NOMO-1 treated with dmso at 0.1 percent for 144 hours (cell line): ENCODE results near the gene PTRH2.
A peak's percentile ranks its signal among the peaks of the same experiment; 100 is the strongest.

Source experiments
- DNase-seq: peaks from one replicate; lab custom pipeline; 2025; ENCODE audit not compliant: unreplicated experiment; lab: John Stamatoyannopoulos, UW

Gene PTRH2

DNA sequence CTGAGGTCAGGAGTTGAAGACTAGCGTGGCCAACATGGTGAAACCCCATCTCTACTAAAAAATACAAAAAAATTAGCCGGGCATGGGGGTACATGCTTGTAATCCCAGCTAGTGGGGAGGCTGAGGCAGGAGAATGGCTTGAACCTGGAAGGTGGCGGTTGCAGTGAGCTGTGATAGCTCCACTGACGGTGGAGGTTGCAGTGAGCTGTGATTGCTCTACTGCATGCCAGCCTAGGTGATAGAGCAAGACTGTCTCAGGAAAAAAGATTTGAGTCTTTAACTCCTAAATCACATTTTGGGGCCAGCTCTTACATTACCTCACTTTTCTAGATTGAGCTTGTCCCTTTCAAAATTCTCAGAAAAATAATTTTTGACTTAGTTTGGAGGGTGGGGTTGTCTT is 15.4 kb upstream of the PTRH2 start:
- DNase-seq: no peak

DNA sequence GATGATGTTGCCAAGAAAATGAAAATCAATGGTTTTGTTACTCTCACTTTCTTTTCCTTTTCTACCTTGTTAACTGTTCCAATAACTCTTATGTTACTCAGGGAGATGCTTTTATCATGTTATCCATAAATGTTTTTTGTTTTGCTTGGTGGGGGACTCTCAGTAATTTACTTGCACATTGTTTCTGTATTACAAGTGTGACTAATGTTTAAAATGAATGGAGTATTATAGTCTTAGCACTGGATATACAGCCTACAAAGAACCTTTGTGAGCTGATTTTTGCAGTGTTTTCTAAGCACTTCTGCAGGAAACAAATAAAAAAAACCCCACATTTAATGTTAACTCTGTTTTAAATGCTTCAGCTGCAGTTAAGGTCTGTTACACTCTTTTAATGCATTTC is 12.3 kb upstream of the PTRH2 start:
- DNase-seq: no peak

DNA sequence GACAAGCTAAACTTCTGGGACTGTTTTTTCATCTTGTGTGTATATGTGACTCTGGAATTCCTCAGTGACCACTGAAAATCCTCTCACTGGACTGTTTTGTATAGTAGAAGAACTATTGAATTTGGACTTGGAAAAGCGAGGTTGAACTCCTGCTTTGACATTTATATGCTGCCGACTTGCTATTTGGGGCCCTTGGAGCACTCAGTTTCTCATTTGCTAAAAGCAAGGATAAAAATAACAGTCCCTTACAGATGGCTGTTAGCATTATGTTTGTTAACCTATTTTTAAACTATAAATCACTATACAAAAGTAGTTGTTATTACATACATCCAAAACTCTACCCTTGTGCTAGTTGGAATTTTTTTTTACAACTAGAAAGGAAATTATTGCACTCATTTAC is 9.2 kb upstream of the PTRH2 start:
- DNase-seq: no peak

DNA sequence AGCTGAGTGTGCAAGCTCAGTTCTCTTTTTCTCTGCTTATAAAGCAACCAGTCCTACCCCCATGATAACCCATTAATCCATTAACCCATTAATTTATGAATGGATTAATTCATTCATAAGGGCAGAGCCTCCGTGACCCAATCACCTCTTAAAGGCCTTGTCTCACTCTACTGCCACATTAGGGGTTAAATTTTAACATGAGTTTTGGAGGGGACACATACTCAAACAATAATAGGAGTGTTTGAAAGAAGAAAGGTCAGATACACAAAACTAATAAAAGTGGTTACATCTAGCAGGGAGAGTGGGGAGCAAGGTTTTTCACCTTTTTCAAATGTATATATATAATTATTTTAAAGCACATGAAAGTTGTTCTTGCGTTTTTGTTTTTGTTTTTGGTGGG is 7.0 kb upstream of the PTRH2 start:
- no peak for DNase-seq

DNA sequence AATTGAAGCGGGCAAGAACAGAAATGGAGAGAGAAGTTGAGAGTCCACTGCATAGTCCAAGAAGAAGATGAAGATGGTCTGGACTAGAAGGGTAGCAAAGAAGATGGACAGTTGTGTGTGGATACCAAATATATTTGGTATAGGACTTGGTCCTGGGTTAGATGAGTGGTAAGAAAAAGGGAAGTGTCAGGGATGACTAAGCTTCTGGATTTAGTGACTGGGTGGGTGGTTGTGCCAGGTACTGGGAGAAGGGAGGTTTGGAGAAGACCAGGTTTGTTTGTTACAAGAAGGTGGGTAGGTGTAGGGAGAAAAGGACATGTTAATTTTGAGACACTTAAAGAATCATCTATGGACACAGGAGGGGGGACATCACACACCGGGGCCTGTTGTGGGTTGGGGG is 5.6 kb upstream of the PTRH2 start:
- peak; percentile 58 for DNase-seq

DNA sequence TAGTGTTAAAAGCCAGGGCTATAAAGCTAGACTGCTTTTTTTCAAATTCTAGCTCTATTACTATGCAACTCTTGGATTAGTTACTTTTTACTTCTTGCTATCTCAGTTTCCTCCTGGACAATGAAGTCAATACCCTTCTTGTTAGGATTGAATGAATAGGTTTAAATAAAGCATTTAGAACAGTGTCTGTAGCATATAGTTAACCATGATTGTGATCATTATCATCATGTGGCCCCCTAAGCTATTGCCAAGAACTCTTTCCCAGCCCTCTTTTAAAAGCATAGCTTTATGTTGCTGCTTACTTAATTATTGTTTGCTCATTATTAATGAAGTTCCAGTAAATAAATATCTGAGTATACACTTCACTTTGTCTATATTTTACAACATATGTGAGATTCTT is 4.7 kb upstream of the PTRH2 start:
- DNase-seq: no peak

DNA sequence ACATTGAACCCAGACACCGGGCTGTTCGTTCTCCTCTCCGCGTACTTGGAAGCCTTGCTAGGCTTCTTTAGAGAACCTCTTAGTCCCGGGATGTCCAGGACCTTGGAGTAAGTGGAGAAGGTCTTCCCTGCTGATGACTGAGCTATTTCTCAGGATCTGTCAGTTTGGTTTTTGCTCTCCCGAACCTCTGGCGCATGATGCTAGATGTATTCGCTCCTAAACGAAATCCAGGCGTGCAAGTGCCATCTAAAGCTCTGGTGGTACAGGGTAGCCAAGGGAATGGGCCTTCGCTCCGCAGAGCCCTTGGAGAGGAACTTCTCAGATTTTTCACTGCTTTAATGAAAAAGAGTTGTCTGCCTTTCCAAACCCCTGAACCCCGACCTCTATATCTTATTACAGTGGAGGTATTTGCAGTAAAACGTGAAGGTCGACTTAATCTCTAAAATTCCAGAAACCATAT is 771 bp upstream of the PTRH2 start:
- no peak for DNase-seq

DNA sequence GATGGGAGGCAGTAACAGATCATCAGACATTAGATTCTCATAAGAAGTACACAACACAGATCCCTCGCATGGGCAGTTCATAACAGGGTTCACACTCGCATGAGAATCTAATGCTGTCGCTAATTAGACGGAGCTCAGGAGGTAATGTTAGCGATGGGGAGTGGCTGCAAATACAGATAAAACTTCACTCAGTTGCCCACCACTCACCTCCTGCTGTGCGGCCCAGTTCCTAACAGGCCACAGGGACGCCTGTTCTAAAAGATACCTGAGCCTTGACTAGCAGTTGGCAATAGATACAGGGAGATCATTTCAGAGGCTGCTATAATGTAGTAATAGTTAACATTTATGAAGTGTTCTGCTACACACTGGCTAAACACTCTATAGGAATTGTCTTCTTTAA is 4.9 kb downstream of the PTRH2 start:
- no peak for DNase-seq

DNA sequence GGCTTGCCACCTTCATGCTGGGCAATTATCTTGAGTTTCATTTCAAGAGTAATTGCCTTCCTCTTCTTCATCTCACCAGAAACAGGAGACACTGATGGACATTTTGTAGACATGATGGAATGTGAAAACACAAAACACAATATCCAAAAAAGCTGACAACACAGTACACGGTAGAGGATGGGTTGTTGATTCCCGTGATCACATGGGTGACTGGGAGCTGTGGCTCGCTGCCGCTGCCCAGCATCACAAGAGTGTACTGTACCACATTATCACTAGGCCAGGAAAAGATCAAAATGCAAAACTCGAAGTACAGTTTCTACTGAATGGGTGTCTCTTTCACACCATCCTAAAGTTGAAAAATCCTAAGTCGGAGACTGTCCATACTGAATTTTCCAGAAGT is 7.4 kb downstream of the PTRH2 start:
- no peak for DNase-seq

DNA sequence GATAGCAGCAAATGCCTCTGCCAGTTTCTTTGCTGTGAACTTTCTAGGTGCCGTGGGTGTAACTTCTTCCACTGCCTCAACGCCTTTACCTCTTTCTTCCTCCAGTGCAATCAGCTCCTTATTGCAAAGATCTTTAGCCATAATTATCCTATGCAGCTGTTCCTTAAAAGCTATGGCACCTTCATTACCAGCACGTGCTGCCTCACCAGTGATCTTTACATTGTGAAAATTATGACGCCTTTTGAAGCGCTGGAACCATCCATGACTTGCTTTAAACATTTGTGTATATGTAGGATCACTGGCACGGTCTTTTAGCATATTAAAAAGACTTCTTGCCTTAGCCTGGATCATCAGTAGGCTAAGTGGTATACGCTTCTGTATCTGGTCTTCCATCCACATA is 8.0 kb downstream of the PTRH2 start:
- no peak for DNase-seq

DNA sequence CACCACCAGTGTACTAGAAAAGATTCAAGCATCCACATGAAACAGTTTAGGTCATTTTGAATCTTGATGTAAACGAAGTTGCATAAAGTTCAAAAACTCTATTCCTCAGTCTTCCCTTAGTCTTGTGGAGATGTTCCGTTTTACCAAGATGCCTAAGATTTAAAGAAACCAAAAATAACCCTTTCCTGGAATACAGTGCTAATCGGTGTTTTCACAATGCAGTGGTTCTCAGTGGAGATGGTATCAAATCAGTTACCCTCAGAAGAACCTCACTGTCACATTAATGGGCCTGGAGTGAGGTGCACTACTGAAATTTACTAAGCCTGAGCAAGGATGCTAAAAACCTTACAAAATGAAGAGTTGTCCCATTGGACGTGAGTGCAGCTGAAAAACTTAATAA is 9.1 kb downstream of the PTRH2 start:
- DNase-seq: no peak

DNA sequence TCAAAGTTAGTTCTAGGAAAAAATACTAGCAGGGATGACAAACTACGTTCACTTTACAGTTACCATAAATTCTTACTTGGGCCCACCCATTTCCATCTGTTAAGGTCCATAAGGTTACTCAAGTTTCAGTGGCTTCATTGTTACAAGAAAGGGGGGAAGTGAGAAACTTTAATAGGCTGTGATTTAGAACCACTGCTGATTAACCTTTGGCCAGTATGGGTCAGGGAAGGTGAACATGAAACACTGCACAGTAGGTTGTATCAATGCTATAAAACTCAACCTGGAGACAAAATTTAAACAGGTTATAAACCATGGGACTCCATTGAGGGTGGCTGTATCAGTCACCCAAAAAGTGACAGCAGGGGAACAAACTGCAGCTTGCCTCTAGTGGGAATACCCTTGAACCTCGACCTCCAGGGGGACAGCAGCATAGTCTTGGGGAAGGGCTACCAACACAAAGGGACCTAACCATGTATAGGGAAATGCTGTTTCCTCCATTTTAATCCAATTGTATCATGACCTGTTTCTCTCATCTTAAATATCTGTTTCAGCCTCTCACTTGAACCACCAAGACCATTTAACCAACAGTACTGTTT is 10.4 kb downstream of the PTRH2 start:
- DNase-seq: no peak

DNA sequence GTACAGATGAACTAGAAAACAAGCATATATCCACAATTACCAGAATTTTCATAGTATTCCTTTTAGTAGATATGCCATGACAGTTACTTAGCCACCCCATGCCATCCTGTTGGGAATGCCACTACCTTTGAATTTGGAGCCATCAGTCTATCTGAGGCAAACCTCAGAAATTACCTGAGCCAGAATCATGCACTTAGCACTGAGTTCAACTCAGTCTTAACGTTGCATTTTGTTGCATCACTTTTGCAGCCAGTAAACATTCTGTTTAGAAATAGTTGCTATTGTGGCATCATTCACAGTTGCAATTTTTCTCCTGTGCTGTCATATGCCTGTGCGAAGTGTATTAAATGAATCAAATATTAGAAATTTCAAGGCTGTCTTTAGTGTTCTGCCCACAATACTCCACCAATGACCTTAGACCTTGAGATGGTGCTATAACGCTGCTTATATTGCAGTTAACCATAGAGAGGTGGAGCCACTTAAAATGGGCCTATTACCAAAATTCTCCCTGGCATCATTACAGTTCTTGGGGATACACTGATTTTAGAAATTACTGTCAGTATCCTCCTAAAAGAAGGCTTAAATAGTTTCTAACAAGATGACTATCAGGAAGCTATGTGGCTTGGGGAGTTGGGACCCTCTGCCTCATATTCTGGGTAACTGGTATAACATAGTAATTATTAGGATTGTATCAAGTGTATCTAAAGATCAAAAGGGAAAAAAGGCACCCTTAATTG is 11.1 kb downstream of the PTRH2 start:
- DNase-seq: no peak

DNA sequence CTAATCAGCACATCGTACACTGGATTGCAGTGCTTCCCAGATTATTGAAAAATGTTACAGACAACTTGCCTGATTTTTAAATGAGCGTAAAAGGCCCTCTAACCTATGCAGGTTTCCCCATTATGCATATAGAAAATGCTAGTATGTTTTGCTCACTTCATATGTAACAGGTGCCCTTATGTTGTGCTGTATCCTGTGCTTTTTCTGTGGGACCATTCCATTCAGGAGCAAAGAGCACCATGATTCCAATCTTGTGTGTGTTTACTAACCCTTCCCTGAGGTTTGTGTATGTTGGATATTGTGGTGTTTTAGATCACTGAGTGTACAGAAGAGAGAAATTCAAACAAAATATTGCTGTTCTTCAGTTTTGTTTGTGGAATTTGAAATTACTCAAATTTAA is 12.9 kb downstream of the PTRH2 start:
- no peak for DNase-seq

DNA sequence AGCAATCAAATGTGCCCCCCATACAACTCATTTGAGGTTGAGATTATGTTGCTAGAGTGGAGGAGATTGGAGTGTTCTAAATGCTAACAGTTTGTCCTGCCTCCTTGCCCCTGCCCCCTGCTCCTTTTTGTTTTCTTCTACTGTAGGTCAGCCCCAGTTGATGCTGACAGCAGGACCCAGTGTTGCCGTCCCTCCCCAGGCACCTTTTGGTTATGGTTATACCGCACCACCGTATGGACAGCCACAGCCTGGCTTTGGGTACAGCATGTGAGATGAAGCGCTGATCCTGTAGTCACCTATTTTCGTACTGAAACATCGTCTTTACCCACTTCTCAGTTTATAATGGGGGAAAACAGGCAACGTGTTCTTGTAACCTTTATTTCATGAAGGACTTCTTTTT is 13.6 kb downstream of the PTRH2 start:
- DNase-seq: no peak

DNA sequence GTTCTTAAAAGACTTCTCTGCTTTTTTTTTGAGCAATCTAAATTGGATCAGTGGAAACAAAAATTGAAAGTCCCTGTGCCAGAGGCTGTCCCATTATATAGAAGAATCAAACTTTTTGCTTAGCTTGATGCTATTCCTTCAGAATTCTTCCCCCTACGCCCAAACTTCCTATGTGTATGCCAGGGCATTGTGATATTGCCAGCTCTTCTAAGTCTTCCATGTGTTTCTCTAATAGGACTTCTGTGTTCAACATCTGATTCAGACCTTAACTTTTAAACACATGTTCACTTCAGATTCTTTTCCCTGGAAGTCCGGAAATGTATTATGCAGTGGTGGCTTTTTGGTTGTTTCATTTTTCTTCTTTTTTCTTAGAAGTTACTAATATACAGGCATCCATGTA is 18.7 kb downstream of the PTRH2 start:
- no peak for DNase-seq

DNA sequence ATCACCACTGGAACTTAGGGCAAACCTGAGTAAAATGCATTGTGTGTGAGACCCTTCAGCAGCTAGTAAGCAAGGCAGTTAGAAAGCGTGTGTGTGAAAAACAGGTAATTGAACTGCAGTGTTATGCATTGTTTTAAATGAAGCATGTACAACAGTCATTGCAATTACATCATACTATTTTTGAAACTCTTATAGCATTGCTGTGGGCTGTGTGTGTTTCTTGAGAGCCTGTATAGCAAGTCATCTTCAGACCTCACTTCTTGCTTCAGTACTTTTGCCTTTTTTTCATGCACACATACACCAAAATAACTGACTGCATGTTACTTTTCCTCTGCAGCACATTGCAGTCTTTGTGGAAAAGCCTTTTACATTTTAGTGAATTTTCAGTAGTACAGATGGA is 19.2 kb downstream of the PTRH2 start:
- DNase-seq: no peak

DNA sequence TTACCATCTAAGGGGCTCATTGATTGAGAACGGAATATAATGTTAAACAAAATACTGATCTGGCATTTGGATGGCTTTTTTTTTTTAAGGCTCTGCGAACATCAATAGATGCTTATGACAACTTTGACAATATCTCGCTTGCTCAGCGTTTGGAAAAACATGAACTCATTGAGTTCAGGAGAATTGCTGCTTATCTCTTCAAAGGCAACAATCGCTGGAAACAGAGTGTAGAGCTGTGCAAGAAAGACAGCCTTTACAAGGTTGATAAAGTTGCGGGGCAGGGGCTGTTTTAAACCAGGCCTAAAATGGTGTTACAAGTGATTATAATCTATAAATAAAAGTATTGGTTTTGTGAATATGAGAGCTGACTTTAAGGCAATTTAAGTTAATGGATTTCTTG is 22.3 kb downstream of the PTRH2 start:
- DNase-seq: no peak

DNA sequence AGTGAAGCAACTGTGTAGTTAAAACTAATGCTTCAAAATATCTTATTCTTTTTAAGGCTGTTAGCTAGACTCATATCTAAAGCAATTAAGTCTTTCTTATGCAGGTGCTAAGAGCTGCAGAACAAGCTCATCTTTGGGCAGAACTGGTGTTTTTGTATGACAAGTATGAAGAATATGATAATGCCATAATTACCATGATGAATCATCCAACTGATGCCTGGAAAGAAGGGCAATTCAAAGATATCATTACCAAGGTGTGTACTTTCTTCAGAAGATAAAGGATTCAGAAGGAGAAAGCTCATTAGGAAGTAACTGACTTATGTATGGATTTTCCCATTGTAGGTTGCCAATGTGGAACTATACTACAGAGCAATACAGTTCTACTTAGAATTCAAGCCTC is 23.9 kb downstream of the PTRH2 start:
- no peak for DNase-seq

DNA sequence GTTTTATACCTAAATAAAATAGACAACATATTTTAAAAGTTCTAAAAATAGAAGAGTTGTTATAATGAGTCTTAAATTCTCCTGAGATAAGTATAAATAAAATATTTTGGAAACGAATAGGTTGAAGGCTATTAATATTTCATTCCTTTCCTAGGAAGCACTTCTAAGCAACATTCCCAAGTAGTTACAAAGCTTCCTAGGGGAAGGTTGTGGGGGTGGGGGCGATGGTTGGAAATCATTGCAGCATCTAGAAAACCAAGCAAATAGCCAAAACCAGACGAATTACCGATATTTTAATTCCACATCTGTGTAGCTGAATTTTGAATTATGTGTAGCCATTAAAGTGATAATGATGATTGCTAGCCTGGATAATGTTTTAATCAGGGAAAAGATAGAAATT is 26.9 kb downstream of the PTRH2 start:
- no peak for DNase-seq

DNA sequence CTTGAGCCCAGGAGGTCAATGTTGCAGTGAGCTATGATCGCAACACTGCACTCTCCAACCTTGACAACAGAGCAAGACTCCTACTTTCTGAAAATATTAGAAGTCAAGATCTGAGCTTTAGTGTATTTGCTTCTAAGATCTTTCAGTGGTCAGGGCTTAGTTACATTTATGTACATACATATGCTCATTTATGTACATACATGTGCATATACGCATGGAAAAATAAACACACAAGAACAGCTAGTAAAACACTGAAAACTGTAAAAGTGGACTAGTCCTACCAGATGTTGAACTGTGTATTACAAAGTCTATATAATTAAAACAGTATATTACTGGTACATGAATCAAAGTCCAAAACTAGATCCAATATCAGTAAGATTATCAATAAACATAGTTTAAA is 28.3 kb downstream of the PTRH2 start:
- DNase-seq: no peak

DNA sequence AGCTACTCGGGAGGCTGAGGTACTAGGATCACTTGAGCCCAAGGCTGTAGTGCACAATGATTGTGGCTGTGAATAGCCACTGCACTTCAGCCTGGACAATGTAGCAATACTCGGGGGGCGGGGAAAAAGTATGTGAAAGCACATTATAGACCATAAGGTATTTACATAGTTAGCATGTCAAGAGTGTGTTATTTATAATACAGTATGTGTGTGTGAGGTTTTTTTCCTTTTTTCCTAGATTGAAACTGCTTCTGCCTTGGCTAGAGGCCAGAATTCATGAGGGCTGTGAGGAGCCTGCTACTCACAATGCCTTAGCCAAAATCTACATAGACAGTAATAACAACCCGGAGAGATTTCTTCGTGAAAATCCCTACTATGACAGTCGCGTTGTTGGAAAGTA is 30.5 kb downstream of the PTRH2 start:
- DNase-seq: no peak

DNA sequence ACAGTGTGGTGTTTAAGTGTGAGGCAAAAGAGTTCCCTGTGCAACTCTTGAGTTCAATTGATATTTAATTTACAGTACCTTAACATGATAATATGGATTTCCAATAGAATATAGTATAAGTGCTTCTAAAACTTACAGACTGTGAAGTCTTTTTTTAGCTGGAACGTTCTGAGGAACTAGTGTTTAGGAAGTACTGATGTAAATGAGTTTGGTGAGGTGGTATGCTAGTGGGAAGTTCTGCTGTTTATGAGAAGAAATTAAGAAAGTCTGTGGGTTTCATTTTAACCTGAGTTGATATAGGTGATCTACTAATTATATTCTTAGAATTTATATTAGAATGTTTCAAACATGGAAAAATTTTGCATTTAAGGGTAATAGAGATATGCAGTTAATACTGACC is 32.0 kb downstream of the PTRH2 start:
- DNase-seq: no peak
